MM.1S (cell line): ENCODE results near the gene TTPAL.

Experiments
- DNase-seq: peaks from one replicate; pipeline ENCODE4 v3.0.0-alpha.2; 2015
- H2AFZ ChIP-seq: fragments of 300-600 bp; sonication (generic); 2 replicates; pipeline ENCODE4 v1.6.0; 2016; ENCODE audit warnings: antibody characterized with exemption, low read length
- H3F3A ChIP-seq: fragments of 300-600 bp; sonication (generic); 2 replicates; pipeline ENCODE4 v1.6.1; 2016; ENCODE audit warnings: mild to moderate bottlenecking, antibody characterized with exemption, low read length, moderate library complexity, mixed read lengths; ENCODE audit not compliant: insufficient read depth
- H3K27ac ChIP-seq: fragments of 300-600 bp; sonication (generic); 2 replicates; pipeline ENCODE4 v1.5.1; 2016; ENCODE audit warnings: mild to moderate bottlenecking, low read length
- H3K27me3 ChIP-seq: fragments of 300-600 bp; sonication (generic); replicated peaks from 2 replicates; pipeline ENCODE4 v1.6.0; 2016; ENCODE audit warnings: low read length; ENCODE audit not compliant: insufficient read depth
- H3K36me3 ChIP-seq: fragments of 300-600 bp; sonication (generic); replicated peaks from 2 replicates; pipeline ENCODE4 v1.6.1; 2016; ENCODE audit warnings: mild to moderate bottlenecking, low read length, mixed read lengths; ENCODE audit not compliant: insufficient read depth
- H3K4me1 ChIP-seq: fragments of 300-600 bp; sonication (generic); 2 replicates; pipeline ENCODE4 v1.6.1; 2016; ENCODE audit warnings: low read length, mixed read lengths
- H3K4me2 ChIP-seq: fragments of 300-600 bp; sonication (generic); 2 replicates; pipeline ENCODE4 v1.6.0; 2016; ENCODE audit warnings: low read depth, low read length
- H3K4me3 ChIP-seq: fragments of 300-600 bp; sonication (generic); 2 replicates; pipeline ENCODE4 v1.5.1; 2016; ENCODE audit warnings: low read length, mixed read lengths
- H3K79me2 ChIP-seq: fragments of 300-600 bp; sonication (generic); 2 replicates; pipeline ENCODE4 v1.6.1; 2016; ENCODE audit warnings: mixed run types, low read length, mixed read lengths
- H3K9ac ChIP-seq: fragments of 300-600 bp; sonication (generic); 2 replicates; pipeline ENCODE4 v1.6.1; 2016; ENCODE audit warnings: low read length, mixed read lengths
- H3K9me2 ChIP-seq: fragments of 300-600 bp; sonication (generic); replicated peaks from 2 replicates; pipeline ENCODE4 v1.6.1; 2016; ENCODE audit warnings: mild to moderate bottlenecking, low read length, mixed read lengths; ENCODE audit not compliant: insufficient read depth
- H3K9me3 ChIP-seq: fragments of 300-600 bp; sonication (generic); replicated peaks from 2 replicates; pipeline ENCODE4 v1.6.1; 2016; ENCODE audit warnings: mild to moderate bottlenecking, low read length, mixed read lengths; ENCODE audit not compliant: insufficient read depth
- H4K20me1 ChIP-seq: fragments of 300-600 bp; sonication (generic); 2 replicates; pipeline ENCODE4 v1.6.1; 2016; ENCODE audit warnings: mild to moderate bottlenecking, low read length, moderate library complexity, mixed read lengths; ENCODE audit not compliant: insufficient read depth
- EZH2 ChIP-seq: fragments of 300-600 bp; sonication (generic); optimal IDR thresholded peaks from 2 replicates; pipeline ENCODE3; 2017; ENCODE audit warnings: low read depth, mild to moderate bottlenecking, antibody characterized with exemption, low read length, mixed read lengths
- EZH2phosphoT487 ChIP-seq: fragments of 300-600 bp; sonication (generic); IDR thresholded peaks from 2 replicates; pipeline ENCODE4 v1.6.1; 2018; ENCODE audit warnings: antibody characterized with exemption, low read length
- TF ChIP-seq, protein P1 (sequence below): fragments of 300-600 bp; sonication (generic); IDR thresholded peaks from 2 replicates; pipeline ENCODE4 v1.5.1; 2016; ENCODE audit warnings: antibody characterized with exemption, low read length, mixed read lengths

The TTPAL gene

DNA sequence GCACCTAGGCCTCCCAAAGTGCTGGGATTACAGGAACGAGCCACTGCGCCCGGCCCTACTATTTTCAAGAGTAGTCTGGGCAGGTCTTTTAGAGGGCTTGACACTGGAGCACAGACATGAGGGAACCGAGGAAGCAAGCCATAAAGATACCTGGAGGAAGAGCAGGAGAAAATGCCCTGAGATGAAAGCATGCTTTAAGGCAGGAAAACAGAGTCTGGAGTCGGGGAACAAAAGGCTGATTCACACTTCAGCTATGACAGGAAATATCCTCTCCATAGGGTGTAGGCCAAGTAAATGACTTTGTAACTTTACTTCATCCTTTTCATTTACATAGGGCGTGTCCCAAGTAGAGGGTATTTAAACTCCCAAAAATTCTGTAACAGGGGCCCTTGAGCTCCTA is 50.5 kb downstream of the TTPAL start:
- Histone ChIP-seq H3K4me2 (no peak overlapping the region), H3K9ac (no peak overlapping the region)

DNA sequence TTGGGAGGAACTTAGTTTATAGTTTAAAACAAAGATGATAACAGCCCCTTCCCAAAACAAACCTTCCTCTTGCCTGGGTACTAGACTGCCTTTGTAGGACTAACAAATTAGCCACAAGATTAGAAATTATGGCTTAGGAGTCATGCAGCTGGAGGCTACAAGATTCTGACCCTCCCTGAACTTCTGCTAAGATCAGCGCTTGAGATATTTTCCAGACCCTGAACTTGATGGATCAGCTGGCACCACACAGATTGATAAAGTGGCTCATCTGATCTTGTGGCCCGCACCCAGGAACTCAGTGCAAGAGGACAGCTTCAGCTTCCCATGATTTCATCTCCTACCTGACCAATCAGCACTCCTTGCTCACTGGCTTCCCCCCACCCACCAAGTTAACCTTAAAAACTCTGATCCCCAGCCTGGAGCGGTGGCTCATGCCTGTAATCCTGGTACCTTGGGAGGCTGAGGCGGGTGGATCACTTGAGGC is 52.1 kb downstream of the TTPAL start:
- H3K27me3 ChIP-seq = no peaks in the 10 kb centered on the region; the same call in 1 of the 2 replicates
- H3K9me2 ChIP-seq = no peaks in the 10 kb centered on the region
- H2AFZ ChIP-seq = no peak overlapping the region
- TF ChIP-seq EZH2phosphoT487 (no peak), EZH2 (no peak)
- TF ChIP-seq, protein P1, sequence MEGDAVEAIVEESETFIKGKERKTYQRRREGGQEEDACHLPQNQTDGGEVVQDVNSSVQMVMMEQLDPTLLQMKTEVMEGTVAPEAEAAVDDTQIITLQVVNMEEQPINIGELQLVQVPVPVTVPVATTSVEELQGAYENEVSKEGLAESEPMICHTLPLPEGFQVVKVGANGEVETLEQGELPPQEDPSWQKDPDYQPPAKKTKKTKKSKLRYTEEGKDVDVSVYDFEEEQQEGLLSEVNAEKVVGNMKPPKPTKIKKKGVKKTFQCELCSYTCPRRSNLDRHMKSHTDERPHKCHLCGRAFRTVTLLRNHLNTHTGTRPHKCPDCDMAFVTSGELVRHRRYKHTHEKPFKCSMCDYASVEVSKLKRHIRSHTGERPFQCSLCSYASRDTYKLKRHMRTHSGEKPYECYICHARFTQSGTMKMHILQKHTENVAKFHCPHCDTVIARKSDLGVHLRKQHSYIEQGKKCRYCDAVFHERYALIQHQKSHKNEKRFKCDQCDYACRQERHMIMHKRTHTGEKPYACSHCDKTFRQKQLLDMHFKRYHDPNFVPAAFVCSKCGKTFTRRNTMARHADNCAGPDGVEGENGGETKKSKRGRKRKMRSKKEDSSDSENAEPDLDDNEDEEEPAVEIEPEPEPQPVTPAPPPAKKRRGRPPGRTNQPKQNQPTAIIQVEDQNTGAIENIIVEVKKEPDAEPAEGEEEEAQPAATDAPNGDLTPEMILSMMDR = no peak
- H3K27ac ChIP-seq = no peak overlapping the region
- H4K20me1 ChIP-seq = no peaks in the 10 kb centered on the region
- H3K36me3 ChIP-seq = no peaks in the 10 kb centered on the region
- DNase-seq = no peak
- no peaks in the 10 kb centered on the region for H3K79me2 ChIP-seq
- peaks cover 5% of the 10 kb centered on the region for H3K4me1 ChIP-seq
- 0 out of 2 replicates have a peak, but pooled peaks cover 7% of the 10 kb centered on the region for H3F3A ChIP-seq
- no peak overlapping the region for H3K9ac ChIP-seq
- H3K9me3 ChIP-seq = no peaks in the 10 kb centered on the region
- H3K4me3 ChIP-seq = no peak overlapping the region
- no peak overlapping the region for H3K4me2 ChIP-seq

More for the DNA sequence above, 50.5 kb downstream of the TTPAL start:
- Histone ChIP-seq H3K36me3 (no peaks in the 10 kb centered on the region), H3K27me3 (no peaks in the 10 kb centered on the region), H3K27ac (no peak overlapping the region), H3K9me3 (no peaks in the 10 kb centered on the region), H2AFZ (no peak overlapping the region), H3K4me3 (no peak overlapping the region), H3K79me2 (peaks cover 7% of the 10 kb centered on the region), H4K20me1 (no peaks in the 10 kb centered on the region), H3K9me2 (no peaks in the 10 kb centered on the region), H3K4me1 (peaks cover 5% of the 10 kb centered on the region; the same call in 1 of the 2 replicates), H3F3A (no peaks in the 10 kb centered on the region)
- TF ChIP-seq EZH2 (no peak), EZH2phosphoT487 (no peak)
- DNase-seq = no peak

DNA sequence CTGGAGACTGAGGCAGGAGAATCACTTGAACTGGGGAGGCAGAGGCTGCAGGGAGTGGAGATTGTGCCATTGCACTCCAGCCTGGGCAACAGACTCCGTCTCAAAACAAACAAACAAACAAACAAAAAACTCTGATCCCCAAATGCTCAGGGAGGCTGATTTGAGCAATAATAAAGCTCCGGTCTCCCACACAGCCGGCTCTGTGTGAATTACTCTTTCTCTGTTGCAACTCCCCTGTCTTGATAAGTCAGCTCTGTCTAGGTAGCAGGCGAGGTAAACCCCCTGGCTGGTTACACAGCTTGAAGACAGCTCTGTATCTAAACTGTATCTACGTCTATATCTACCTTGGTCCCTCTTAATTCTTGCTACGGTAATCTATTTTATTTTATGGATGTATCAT is 52.6 kb downstream of the TTPAL start:
- Histone ChIP-seq H3K4me2 (no peak overlapping the region), H3F3A (0 out of 2 replicates have a peak, but pooled peaks cover 7% of the 10 kb centered on the region), H3K9me2 (no peaks in the 10 kb centered on the region), H3K36me3 (no peaks in the 10 kb centered on the region), H2AFZ (no peak overlapping the region), H4K20me1 (no peaks in the 10 kb centered on the region), H3K27me3 (no peaks in the 10 kb centered on the region; the same call in 1 of the 2 replicates), H3K4me1 (peaks cover 5% of the 10 kb centered on the region; the same call in 1 of the 2 replicates), H3K27ac (no peak overlapping the region), H3K9me3 (no peaks in the 10 kb centered on the region), H3K79me2 (no peaks in the 10 kb centered on the region), H3K4me3 (no peak overlapping the region), H3K9ac (no peak overlapping the region)
- no peak for DNase-seq
- TF ChIP-seq EZH2phosphoT487 (no peak), EZH2 (no peak)
- TF ChIP-seq, protein P1 = no peak

DNA sequence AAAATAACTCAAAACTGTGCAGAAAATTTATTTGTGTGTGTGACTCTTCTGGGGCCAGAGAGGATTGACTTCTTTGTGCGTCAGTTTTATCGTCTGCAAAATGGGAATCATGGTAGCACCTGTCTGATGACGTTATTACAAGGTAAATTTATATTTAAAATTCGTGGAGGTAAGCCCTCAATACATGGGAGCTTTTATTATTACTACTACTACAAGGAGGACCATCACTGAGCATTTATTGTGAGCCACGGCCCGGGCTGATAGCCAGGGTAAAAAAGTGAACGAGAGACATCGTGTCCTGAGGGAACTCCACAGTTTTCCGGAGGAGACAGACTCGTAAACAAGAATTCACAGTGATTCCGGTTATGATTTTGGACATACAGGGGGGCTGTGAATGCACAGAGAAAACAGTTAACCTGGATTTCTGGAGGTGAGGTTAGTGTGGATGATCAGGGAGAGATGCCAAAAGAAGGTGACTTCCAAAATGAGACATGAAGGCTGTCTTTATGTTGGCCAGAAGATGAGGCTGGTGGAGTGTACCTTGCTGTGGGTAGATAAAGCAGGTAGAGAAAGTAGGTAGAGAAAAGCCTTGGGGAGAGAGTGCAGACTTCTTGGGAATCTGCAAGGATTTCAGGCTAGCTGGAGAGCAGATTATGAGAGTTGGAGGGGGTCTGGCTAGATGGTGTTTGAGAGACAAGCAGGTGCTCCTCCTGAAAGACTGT is 56.7 kb downstream of the TTPAL start:
- no peak for TF ChIP-seq EZH2
- TF ChIP-seq, protein P1 = no peak
- TF ChIP-seq EZH2phosphoT487 = no peak
- H3K9me2 ChIP-seq = no peaks in the 10 kb centered on the region
- peak overlapping the region; percentile 88 for H3K9ac ChIP-seq
- peak overlapping the region; percentile 95 for H3K4me3 ChIP-seq
- H3K27me3 ChIP-seq = no peaks in the 10 kb centered on the region; the same call in 1 of the 2 replicates
- no peaks in the 10 kb centered on the region for H3K79me2 ChIP-seq
- H2AFZ ChIP-seq = peak overlapping the region; percentile 100
- H3K4me1 ChIP-seq = peaks cover 5% of the 10 kb centered on the region; the same call in 1 of the 2 replicates
- no peaks in the 10 kb centered on the region for H4K20me1 ChIP-seq
- no peaks in the 10 kb centered on the region for H3K9me3 ChIP-seq
- no peak for DNase-seq
- no peaks in the 10 kb centered on the region for H3K36me3 ChIP-seq
- H3F3A ChIP-seq = 0 out of 2 replicates have a peak, but pooled peaks cover 7% of the 10 kb centered on the region
- no peak overlapping the region for H3K27ac ChIP-seq
- peak overlapping the region; percentile 90 for H3K4me2 ChIP-seq
